Measurements from ENCODE around the gene ITPKA. TPM values are rescaled to one million over a fixed set of nuclear protein-coding genes. Genes with fewer than 3 reads are reported as not detected.

ITPKA gene
- total RNA-seq, 1 donor from 2014 or later: 0.32 TPM

DNA sequence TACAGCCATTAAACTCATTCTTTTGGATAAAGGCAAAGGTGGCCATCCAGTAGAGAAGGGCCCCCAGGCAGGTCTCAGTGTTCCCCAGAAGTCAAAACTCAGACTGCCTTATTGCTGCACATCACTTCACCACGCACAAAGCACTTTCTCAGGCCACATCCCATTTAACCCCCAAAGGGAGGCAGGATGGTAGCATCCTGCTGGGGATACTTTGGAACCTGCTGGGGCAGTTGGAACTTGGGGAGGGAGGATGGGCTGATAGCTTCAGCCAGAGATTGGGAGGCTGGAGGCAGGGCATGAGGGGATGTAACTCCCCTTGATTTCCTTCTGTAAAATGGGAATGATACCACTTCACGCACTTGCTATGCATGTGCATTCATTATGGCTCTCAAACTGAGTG is 5.0 kb downstream of the ITPKA start:
- ATAC-seq (no peak), DNase-seq (no peak)
- no peaks in the 10 kb centered on the region for H3K36me3 ChIP-seq
- TF ChIP-seq, protein P1, sequence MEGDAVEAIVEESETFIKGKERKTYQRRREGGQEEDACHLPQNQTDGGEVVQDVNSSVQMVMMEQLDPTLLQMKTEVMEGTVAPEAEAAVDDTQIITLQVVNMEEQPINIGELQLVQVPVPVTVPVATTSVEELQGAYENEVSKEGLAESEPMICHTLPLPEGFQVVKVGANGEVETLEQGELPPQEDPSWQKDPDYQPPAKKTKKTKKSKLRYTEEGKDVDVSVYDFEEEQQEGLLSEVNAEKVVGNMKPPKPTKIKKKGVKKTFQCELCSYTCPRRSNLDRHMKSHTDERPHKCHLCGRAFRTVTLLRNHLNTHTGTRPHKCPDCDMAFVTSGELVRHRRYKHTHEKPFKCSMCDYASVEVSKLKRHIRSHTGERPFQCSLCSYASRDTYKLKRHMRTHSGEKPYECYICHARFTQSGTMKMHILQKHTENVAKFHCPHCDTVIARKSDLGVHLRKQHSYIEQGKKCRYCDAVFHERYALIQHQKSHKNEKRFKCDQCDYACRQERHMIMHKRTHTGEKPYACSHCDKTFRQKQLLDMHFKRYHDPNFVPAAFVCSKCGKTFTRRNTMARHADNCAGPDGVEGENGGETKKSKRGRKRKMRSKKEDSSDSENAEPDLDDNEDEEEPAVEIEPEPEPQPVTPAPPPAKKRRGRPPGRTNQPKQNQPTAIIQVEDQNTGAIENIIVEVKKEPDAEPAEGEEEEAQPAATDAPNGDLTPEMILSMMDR (IDR thresholded peaks at IDR 0.05): no peak
- H3K27me3 ChIP-seq (ENCODE audit: low read depth): peaks cover 74% of the 10 kb centered on the region
- intact Hi-C loops (cut with DNase I): no loop called here
- peaks cover 45% of the 10 kb centered on the region for H3K4me1 ChIP-seq
- H3K9me3 ChIP-seq: no peaks in the 10 kb centered on the region
- no peak overlapping the region for H3K4me3 ChIP-seq
- H3K27ac ChIP-seq: no peak overlapping the region

DNA sequence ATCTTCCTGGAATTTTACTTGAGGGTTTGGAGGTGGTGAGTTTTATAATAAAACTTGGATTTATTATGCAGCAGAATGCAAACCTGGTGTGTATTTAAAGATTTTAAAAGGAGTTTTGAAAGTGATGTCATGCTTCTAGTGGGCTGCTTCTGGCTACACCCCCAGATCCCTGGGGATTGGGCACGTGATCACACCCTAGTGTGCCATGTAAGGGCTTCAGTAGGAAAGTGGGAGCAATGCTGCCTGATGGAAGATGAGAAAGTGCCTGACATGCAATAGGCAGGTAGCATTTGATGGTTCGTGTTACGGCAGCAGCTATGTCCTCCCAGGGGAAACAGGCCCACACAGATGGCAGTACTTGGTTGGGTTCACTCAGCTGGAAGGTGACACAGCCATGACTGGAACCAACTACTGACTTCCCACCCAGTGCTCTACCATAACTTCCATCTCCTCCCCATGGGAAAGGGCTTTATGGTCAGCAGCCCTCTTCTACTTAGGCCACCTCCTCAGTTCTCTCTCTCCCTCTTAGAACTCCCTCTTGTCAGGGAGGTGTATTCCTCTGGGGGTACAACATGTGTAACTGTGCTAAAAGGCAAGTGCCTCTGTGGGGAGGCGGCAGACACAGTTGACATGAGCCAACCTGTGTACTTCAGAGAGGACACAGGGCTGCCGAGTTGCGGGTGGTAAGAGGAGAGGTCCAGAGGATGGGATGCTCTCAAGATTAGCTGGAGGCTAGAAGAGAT is 5.6 kb downstream of the ITPKA start:
- Histone ChIP-seq H3K27ac (no peak overlapping the region), H3K36me3 (no peaks in the 10 kb centered on the region), H3K4me3 (no peak overlapping the region), H3K9me3 (no peaks in the 10 kb centered on the region), H3K4me1 (peaks cover 43% of the 10 kb centered on the region), H3K27me3 (ENCODE audit: low read depth) (peaks cover 71% of the 10 kb centered on the region)
- DNase-seq: no peak
- no peak for ATAC-seq
- intact Hi-C loops (cut with DNase I): no loop called here
- TF ChIP-seq, protein P1 (IDR thresholded peaks at IDR 0.05): no peak

DNA sequence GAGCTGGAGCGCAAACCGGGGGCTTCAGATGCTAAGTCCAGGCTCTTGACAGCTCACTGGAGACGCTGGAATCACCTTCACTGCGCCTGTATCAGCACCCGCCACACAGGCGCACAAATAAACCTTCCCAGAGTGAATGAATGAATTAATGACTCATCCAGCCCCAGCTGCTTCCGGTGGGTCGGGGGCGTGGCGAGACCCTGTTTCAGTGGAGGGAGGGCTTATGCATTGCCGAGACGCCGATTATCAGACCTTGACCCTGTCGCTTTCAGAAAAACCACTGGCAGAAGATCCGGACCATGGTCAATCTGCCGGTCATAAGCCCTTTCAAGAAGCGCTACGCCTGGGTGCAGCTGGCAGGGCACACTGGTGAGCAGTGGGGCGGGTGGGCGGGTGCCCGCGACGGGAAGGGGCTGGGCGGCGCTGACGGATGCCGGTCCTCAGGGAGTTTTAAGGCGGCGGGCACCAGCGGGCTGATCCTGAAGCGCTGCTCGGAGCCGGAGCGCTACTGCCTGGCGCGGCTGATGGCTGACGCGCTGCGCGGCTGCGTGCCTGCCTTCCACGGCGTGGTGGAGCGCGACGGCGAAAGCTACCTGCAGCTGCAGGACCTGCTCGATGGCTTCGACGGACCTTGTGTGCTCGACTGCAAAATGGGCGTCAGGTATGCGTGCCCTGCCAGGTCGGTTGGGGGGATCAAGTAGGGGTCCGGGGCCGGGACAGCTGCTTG is 7.7 kb downstream of the ITPKA start:
- DNase-seq: no peak
- Histone ChIP-seq H3K4me3 (peak overlapping the region; percentile 42), H3K4me1 (peaks cover 25% of the 10 kb centered on the region), H3K27ac (no peak overlapping the region), H3K27me3 (ENCODE audit: low read depth) (peaks cover 50% of the 10 kb centered on the region), H3K9me3 (no peaks in the 10 kb centered on the region), H3K36me3 (no peaks in the 10 kb centered on the region)
- TF ChIP-seq, protein P1 (IDR thresholded peaks at IDR 0.05): no peak
- intact Hi-C loops (cut with DNase I): no loop called here
- peak; percentile 40 to 56 for ATAC-seq

DNA sequence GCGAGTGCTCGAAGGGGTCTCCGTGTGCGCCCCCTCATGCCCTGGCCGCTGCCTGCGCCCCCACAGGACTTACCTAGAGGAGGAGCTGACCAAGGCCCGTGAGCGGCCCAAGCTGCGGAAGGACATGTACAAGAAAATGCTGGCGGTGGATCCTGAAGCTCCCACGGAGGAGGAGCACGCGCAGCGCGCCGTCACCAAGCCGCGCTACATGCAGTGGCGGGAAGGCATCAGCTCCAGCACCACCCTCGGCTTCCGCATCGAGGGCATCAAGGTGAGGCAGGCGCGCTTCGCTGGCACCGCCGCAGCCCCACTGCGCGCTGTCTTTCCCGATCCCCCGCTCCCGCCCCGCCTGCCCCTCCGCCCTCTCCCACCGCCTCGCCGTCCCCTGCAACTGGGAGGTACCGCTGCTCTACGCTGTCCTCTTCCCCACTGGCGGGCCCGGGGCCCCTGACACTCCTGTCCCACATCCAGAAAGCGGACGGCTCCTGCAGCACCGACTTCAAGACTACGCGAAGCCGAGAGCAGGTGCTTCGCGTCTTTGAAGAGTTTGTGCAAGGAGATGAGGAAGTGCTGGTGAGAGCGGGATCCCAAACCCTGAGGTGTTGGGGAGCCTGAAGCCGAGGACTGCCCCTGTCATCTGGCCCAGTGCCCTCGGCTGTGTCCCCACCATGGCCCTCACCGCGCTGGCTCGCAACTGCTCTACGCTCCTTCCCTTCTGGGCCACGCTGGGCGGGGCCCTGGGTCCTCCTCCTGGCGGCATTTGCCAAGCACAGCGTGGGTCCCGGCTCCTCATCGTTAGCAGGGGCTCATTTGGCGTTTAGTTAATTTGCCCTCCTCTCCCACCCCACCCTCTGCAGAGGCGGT is 8.5 kb downstream of the ITPKA start:
- DNase-seq: peak; percentile 62
- peak overlapping the region; percentile 42 for H3K4me3 ChIP-seq
- H3K27ac ChIP-seq: no peak overlapping the region
- TF ChIP-seq, protein P1 (IDR thresholded peaks at IDR 0.05): no peak
- peaks cover 48% of the 10 kb centered on the region for H3K27me3 ChIP-seq (ENCODE audit: low read depth)
- peak; percentile 36 to 57 for ATAC-seq
- H3K36me3 ChIP-seq: no peaks in the 10 kb centered on the region
- no peaks in the 10 kb centered on the region for H3K9me3 ChIP-seq
- intact Hi-C loops (cut with DNase I): no loop called here
- peaks cover 25% of the 10 kb centered on the region for H3K4me1 ChIP-seq

All from lower lobe of right lung (tissue), 2 donors.